Kidney (tissue), 14 donors: ENCODE results near the gene MYLK. TPM values are rescaled to one million over a fixed set of nuclear protein-coding genes. Genes with fewer than 3 reads are reported as not detected.

Source experiments
- DNase-seq, 5 donors: peaks; one replicate each; pipeline ENCODE4 v3.0.0-alpha.2; 2013 to 2020
- FAIRE-seq: peaks from 2 replicates; lab custom pipeline; 2012; peaks lifted over from hg19 to GRCh38; lab: Jason Lieb, UNC
- H3K27ac ChIP-seq, 2 donors: one replicate each; pipeline ENCODE4 v1.7.0; 2013; ENCODE audit warnings: low read depth in 2 of 2, low read length in 2 of 2, inconsistent platforms in 1 of 2
- H3K27me3 ChIP-seq: one replicate; pipeline ENCODE4 v1.7.1; 2013; ENCODE audit warnings: low read length, inconsistent platforms; ENCODE audit not compliant: control insufficient read depth, insufficient read depth
- H3K36me3 ChIP-seq, 3 donors: one replicate each; pipeline versions ENCODE4 v1.7.0 to v1.7.1; 2013; ENCODE audit warnings: low read length in 3 of 3, control low read depth in 1 of 3, inconsistent platforms in 1 of 3; ENCODE audit not compliant: insufficient read depth in 3 of 3, control insufficient read depth in 2 of 3
- H3K4me1 ChIP-seq, 3 donors: one replicate each; pipeline versions ENCODE4 v1.7.0 to v1.7.1; 2013; ENCODE audit warnings: low read length in 3 of 3, inconsistent platforms in 1 of 3, low read depth in 1 of 3; ENCODE audit not compliant: control insufficient read depth in 2 of 3, insufficient read depth in 2 of 3
- H3K4me3 ChIP-seq, 3 donors: one replicate each; pipeline versions ENCODE4 v1.7.0 to v1.8.1; 2013; ENCODE audit warnings: low read length in 3 of 3, control low read depth in 1 of 3, inconsistent platforms in 1 of 3
- H3K9ac ChIP-seq, 3 donors: one replicate each; pipeline versions ENCODE4 v1.7.0 to v1.7.1; 2013; ENCODE audit warnings: low read length in 3 of 3, control low read depth in 1 of 3, inconsistent platforms in 1 of 3
- H3K9me3 ChIP-seq, 3 donors: one replicate each; pipeline versions ENCODE4 v1.7.0 to v1.7.1; 2013; ENCODE audit warnings: low read length in 3 of 3, control low read depth in 1 of 3, inconsistent platforms in 1 of 3; ENCODE audit not compliant: control insufficient read depth in 2 of 3, insufficient read depth in 1 of 3
- intact Hi-C: fragments of 100-400 bp; cut with DNase I; formaldehyde crosslinking; loops from one replicate; pipeline ENCODE4 v1.11.1; 2022
- polyA plus RNA-seq: library from polyadenylated mRNA; stranded (reverse); fragments of 350-450 nt; fragmentation: Illumina TruSeq; extraction: RNeasy Lipid Tissue Mini Kit (QIAGEN cat#74804); gene quantifications from one replicate; pipeline ENCODE4 v1.2.3, GENCODE V29; 2014; ENCODE audit warnings: low read depth, low replicate concordance; ENCODE audit not compliant: insufficient read depth
- total RNA-seq: library from RNA; stranded (reverse); fragmentation: NEBNext Ultra II Directional; extraction: Animal tissue kit (Norgen Biotek cat#: 25700); gene quantifications from one replicate; pipeline ENCODE4 v1.2.1, GENCODE V29; 2021
- TF ChIP-seq, protein P1 (sequence below): IDR thresholded peaks from 3 replicates; pipeline ENCODE4 v1.5.1; 2012; ENCODE audit warnings: mild to moderate bottlenecking, moderate library complexity, borderline replicate concordance; ENCODE audit not compliant: insufficient read depth; ENCODE audit errors: extremely low read depth
- donor health status: control.
- donor health status: control.
- donor health status: control.
- donor health status: control.
- donor health status: control.
- donor health status: DM: yes; HTN: yes; CAD: no.
- donor health status: Normal renal cell carcinoma (clear cell type).

MYLK gene
- total and polyA plus RNA-seq, 2 donors from 2014 or later, result 25.3 to 164 TPM

DNA sequence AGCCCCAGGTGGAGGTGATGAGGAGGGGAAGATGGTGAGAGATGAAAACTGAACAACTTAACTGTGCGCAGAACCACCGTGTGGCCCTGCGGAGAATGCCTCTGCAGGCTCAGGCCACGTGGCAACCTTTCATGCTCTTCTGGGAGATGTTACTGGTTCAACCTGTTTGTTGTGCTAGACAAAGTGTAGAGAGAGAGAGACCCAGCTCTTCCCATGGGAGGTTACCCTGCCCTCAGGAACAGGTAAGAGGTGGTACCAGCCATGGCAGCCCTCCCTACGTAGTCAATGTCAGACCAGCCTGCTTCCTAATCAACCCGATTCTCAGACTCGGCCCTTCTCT, 262.3 kb downstream of the MYLK start:
- TF ChIP-seq, protein P1, sequence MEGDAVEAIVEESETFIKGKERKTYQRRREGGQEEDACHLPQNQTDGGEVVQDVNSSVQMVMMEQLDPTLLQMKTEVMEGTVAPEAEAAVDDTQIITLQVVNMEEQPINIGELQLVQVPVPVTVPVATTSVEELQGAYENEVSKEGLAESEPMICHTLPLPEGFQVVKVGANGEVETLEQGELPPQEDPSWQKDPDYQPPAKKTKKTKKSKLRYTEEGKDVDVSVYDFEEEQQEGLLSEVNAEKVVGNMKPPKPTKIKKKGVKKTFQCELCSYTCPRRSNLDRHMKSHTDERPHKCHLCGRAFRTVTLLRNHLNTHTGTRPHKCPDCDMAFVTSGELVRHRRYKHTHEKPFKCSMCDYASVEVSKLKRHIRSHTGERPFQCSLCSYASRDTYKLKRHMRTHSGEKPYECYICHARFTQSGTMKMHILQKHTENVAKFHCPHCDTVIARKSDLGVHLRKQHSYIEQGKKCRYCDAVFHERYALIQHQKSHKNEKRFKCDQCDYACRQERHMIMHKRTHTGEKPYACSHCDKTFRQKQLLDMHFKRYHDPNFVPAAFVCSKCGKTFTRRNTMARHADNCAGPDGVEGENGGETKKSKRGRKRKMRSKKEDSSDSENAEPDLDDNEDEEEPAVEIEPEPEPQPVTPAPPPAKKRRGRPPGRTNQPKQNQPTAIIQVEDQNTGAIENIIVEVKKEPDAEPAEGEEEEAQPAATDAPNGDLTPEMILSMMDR, result no peak
- FAIRE-seq (no peak), DNase-seq (no peak)
- intact Hi-C loops, result no loop called here
- peaks cover 0 to 15% (median 0%) of the 10 kb centered on the region in 3 donors for H3K4me1 ChIP-seq
- no peaks in the 10 kb centered on the region for H3K9me3 ChIP-seq
- H3K9ac ChIP-seq, result no peak overlapping the region
- no peak overlapping the region for H3K4me3 ChIP-seq
- H3K27me3 ChIP-seq, result no peaks in the 10 kb centered on the region
- no peak overlapping the region for H3K27ac ChIP-seq
- peaks cover 2 to 30% (median 28%) of the 10 kb centered on the region in 3 donors for H3K36me3 ChIP-seq

DNA sequence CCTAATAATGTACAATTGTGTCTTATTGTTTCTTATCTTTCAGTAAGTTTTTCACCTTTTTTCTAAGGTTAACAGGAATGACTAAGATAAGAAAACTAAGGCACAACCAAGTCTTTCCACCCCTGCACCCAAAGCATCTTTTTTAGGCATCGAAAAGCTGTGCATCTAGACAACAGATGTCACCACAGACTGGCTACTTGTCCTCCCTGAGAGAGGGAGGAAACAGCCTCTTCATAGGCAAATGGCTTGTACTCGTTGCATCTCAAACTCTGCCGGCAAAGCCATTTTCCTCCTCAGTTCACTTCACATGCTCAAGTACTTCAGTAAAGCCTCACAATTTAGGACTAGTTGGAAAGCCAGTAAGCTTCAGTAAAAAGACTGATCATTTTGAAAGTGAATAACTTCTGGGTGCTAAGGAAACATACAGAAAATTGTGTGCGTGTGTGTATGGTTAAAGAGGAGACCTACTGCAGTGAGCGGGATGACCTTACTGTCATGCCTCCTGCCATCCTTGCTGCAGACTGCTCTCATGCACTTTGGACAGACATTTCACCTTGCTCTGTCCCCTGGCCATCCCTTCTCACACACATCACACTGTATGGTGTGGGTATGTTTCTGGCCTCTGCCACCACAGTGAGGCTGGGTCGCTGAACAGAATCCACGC, 262.8 kb downstream of the MYLK start:
- Histone ChIP-seq H3K27ac (no peak overlapping the region), H3K27me3 (no peaks in the 10 kb centered on the region), H3K9me3 (no peaks in the 10 kb centered on the region), H3K36me3 (peaks cover 2 to 32% (median 23%) of the 10 kb centered on the region in 3 donors), H3K4me1 (peaks cover 0 to 15% (median 0%) of the 10 kb centered on the region in 3 donors), H3K4me3 (no peak overlapping the region), H3K9ac (no peak overlapping the region)
- TF ChIP-seq, protein P1, result no peak
- FAIRE-seq (no peak), DNase-seq (no peak)
- intact Hi-C loops, result no loop called here

DNA sequence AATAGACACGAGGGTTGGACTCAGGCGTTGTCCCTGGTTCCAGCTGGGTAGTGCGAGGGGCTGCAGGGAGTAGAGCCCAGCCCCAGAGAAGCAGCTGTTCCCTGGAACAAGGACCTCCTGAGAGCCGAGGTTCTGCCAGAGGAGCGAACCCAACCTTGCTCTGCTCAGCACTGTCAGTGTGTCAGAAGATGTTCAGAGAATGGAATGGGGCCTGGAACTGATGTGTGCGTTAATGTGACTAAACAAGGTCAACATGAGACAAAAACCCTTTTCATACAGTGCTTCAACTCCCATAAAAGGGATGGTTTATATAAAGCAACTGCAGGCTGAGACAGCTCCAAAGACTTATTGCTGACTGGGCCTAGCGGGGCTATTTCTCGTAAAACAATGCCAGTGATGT, 263.8 kb downstream of the MYLK start:
- Histone ChIP-seq H3K4me1 (peaks cover 0 to 15% (median 0%) of the 10 kb centered on the region in 3 donors), H3K36me3 (peaks cover 2 to 25% (median 17%) of the 10 kb centered on the region in 3 donors), H3K4me3 (no peak overlapping the region), H3K27me3 (no peaks in the 10 kb centered on the region), H3K9me3 (no peaks in the 10 kb centered on the region), H3K27ac (no peak overlapping the region), H3K9ac (no peak overlapping the region)
- FAIRE-seq, result no peak
- TF ChIP-seq, protein P1, result no peak
- intact Hi-C loops, result no loop called here
- DNase-seq, result no peak
